Measurements from ENCODE around the gene CACNA1D. TPM values are rescaled to one million over a fixed set of nuclear protein-coding genes. Genes with fewer than 3 reads are reported as not detected.

Gene CACNA1D
- total RNA-seq, 4 donors from 2014 or later: 0.85 to 0.88 TPM; not detected in 2

DNA sequence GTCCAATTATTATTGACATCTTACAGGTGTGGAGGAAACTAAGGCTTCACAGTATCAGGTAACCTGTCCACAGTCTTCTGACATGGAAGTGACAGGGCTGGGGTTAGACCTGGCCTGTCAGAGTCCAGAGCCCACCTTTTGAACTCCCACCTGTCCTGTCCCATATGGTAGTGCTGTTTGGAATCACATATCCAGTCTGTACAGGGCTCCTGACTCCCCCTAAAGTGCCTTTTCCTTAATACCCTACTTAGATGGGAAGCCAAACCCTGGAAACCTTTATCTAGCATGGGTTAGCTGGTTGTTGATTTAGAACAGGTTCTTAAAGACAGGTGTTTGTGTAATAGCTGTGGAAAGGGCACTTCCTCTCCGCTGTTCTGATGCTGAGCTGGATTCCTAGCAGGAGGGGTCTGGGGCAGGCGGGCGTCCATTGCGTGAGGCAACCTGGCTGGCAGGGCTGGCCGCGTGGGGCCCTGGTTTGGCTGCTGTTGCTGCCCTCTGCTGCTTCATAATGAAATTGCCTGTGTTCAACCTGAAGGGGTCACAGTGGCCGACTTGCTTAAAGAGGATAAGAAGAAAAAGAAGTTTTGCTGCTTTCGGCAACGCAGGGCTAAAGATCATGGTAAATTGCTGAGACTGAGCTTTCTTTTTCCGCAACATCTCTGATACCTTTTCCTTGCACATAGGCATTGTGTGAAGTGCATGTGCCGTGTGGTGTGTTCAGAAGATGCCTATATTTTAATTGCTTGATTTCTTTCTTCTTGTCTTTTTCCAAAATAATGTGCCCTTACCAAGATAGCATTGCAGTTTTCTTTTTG is 215.7 kb downstream of the CACNA1D start:
- TF ChIP-seq, protein P1, sequence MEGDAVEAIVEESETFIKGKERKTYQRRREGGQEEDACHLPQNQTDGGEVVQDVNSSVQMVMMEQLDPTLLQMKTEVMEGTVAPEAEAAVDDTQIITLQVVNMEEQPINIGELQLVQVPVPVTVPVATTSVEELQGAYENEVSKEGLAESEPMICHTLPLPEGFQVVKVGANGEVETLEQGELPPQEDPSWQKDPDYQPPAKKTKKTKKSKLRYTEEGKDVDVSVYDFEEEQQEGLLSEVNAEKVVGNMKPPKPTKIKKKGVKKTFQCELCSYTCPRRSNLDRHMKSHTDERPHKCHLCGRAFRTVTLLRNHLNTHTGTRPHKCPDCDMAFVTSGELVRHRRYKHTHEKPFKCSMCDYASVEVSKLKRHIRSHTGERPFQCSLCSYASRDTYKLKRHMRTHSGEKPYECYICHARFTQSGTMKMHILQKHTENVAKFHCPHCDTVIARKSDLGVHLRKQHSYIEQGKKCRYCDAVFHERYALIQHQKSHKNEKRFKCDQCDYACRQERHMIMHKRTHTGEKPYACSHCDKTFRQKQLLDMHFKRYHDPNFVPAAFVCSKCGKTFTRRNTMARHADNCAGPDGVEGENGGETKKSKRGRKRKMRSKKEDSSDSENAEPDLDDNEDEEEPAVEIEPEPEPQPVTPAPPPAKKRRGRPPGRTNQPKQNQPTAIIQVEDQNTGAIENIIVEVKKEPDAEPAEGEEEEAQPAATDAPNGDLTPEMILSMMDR (IDR thresholded peaks at IDR 0.05; ENCODE audit: low read depth): no peak

DNA sequence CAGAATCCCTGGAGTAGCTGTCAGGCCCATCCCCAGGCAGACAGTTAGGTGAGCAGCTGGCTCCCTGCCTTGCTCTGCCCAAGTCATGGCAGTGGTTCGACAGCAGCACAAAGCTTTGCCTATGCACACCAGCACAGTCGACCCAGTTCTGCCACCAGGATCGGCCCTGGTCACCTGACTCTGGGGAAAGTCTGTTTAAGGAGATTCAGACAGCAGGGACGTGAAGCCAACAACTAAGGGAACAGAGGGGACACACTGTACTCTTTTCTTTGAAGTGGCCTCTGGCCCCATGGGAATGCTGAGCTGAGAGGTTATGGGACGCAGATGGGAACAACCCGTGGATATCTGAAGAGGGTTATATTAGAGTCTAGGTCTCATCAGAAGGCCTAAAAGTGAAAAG is 217.0 kb downstream of the CACNA1D start:
- TF ChIP-seq, protein P1 (IDR thresholded peaks at IDR 0.05; ENCODE audit: low read depth): no peak

DNA sequence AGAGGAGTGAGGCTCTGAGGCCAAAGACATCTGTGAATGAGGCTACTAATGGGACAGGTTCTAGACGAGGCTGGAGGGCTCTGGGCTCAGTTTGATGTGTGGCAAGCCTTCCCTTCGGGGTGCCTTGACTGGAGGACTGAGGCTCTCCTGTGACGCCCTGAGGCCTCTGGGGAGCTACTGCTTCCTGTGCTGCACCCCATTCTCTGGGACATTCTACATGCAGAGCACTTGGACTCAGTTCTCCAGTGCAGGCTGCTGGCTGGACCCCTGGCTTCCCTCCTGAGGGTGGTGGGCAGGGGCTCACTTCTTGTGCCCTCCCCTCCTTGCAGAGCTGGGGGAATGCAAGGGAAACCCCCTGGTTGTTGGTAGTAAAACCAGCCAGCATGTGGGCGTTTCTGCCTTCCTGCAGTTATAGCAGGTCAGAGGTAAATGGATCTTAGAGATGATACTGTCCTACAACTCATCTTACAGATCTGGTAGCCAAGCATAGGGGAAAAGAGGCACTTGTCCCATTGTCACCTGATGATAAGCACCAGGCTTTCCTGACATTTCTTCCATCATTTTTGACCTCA is 218.5 kb downstream of the CACNA1D start:
- TF ChIP-seq, protein P1 (IDR thresholded peaks at IDR 0.05; ENCODE audit: low read depth): no peak

DNA sequence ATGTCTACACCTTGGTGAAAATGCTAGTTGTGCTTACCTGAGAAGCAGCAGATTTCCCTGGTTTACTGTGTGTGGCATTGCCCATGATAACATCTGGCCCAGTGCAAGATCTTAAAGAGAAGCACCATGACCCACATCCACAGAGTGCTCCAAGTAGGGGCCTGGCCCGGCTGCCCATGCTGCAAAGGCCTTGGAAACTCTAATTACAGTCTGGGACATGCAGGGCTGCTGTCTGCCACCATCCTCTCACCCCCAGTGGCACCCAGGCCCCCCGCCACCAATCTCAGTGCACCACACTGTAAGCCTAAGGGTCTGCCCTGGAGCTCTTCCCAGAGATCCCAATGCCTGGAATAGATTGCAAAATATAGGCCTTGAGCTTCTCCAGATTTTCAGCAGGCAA is 219.2 kb downstream of the CACNA1D start:
- TF ChIP-seq, protein P1 (IDR thresholded peaks at IDR 0.05; ENCODE audit: low read depth): no peak

DNA sequence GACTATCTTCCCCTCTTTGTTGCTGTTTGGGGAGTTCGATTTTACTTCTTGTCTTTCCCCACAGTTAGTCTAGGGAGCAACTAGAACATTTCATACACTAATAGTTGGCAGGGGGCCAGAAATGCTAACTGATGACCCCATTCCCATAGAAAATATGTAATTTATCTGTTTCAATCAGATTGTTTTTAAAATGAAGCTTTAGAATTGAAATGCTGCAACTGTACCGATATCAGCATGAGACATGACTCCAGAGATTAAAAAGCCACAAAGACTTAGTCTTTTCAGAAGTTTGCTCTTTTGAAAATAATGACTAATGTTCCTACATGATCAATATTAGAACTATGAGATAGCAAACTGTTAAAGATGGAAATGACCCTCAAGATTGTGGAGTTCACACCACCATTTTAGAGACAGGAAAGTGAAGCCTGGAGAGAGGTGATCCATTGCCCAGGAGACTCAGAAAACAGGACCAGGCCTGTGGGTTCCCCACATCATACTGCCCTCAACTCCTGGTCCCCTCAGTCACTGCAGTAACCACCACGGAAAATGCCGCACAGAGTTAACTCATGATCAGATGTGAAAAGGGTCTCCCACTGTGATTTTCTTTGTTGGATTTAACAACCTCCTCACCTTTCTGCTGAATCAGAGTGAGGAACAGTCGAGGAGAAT is 221.5 kb downstream of the CACNA1D start:
- TF ChIP-seq, protein P1 (IDR thresholded peaks at IDR 0.05; ENCODE audit: low read depth): no peak

DNA sequence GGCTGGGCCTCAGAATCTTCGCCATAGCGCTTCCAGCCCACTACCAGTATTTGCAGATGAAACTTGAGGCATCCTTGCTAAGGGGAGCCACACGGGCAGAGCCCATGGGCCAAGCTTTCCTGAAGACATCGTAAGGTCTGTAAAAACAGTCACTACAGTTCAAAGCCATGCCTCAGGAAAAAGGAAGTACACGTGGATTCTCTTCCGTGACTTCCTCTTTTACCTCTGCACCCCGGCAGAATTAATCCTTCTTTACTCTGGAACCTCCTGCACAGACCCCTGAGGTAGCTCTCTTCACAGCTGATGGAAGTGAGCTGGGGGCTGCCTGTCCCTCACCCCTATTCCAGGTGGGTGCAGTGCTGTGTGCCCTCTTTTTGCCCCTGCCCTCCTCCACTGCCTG is 222.6 kb downstream of the CACNA1D start:
- TF ChIP-seq, protein P1 (IDR thresholded peaks at IDR 0.05; ENCODE audit: low read depth): no peak

DNA sequence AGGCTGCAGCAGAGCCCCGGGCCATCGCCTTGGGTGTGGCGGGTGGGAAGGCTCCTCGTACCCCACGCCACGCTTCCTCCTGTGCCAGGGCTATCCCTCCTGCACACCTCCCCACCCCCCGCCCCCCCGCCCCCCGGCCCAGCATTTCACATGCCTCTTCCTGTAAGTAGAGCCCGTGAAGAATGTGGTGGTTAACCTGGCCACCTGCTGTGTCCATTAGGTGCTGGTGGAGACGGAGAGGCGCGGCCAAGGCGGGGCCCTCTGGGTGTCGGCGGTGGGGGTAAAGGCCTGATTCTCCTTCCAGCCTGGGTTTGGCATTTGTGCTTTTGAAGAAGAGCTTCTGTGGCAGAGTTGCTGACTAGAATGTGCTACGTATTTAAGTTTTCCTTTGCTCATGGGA is 224.1 kb downstream of the CACNA1D start:
- TF ChIP-seq, protein P1 (IDR thresholded peaks at IDR 0.05; ENCODE audit: low read depth): no peak

Measured in subcutaneous adipose tissue (tissue), 4 donors.